T-helper 2 cell treated with Interferon-gamma antibody and Interleukin-4, amounts not matched to agents 100 ng/mL and 5 ng/mL, for 36 hours (primary cell): ENCODE results near the gene PLCH1. TPM values are rescaled to one million over a fixed set of nuclear protein-coding genes. Genes with fewer than 3 reads are reported as not detected.

Source experiments
- intact Hi-C: fragments of 100-400 bp; cut with micrococcal nuclease; formaldehyde crosslinking; loops from one replicate; pipeline ENCODE4 v1.15.1; 2023
- total RNA-seq: library from RNA; stranded (reverse); gene quantifications from 2 replicates; pipeline ENCODE4 v1.2.3, GENCODE V29; 2022

The PLCH1 gene
- total RNA-seq, 1 donor from 2014 or later: 0.80 TPM

GRCh38 chr3:155488671-155489070 lies 256.2 kb downstream of the PLCH1 start:
- intact Hi-C loops: no loop called here

GRCh38 chr3:155485897-155486296 lies 259.0 kb downstream of the PLCH1 start:
- intact Hi-C loops: no loop called here

- intact Hi-C loops: no loop called here
Observed at GRCh38 chr3:155481591-155481990, 263.3 kb downstream of the PLCH1 start.

GRCh38 chr3:155481089-155481488 lies 263.8 kb downstream of the PLCH1 start:
- intact Hi-C loops: no loop called here

- intact Hi-C loops: no loop called here
Observed at GRCh38 chr3:155465664-155466063, 279.2 kb downstream of the PLCH1 start.

GRCh38 chr3:155462672-155463071 lies 282.2 kb downstream of the PLCH1 start:
- intact Hi-C loops: no loop called here

- intact Hi-C loops: no loop called here
Observed at GRCh38 chr3:155457591-155457990, 287.3 kb downstream of the PLCH1 start.

GRCh38 chr3:155455765-155456164 lies 289.1 kb downstream of the PLCH1 start:
- intact Hi-C loops: no loop called here

- intact Hi-C loops: no loop called here
Observed at GRCh38 chr3:155453512-155453911, 291.4 kb downstream of the PLCH1 start.

- intact Hi-C loops: no loop called here
Observed at GRCh38 chr3:155449613-155450267, 295.1 kb downstream of the PLCH1 start.

GRCh38 chr3:155448531-155448930 lies 296.3 kb downstream of the PLCH1 start:
- intact Hi-C loops: no loop called here

- intact Hi-C loops: no loop called here
Observed at GRCh38 chr3:155446366-155446765, 298.5 kb downstream of the PLCH1 start.

- intact Hi-C loops: no loop called here
Observed at GRCh38 chr3:155444771-155445170, 300.1 kb downstream of the PLCH1 start.

- intact Hi-C loops: no loop called here
Observed at GRCh38 chr3:155443815-155444214, 301.1 kb downstream of the PLCH1 start.

- intact Hi-C loops: no loop called here
Observed at GRCh38 chr3:155442072-155442471, 302.8 kb downstream of the PLCH1 start.

GRCh38 chr3:155441506-155441905 lies 303.4 kb downstream of the PLCH1 start:
- intact Hi-C loops: no loop called here

- intact Hi-C loops: no loop called here
Observed at GRCh38 chr3:155441026-155441425, 303.8 kb downstream of the PLCH1 start.

- intact Hi-C loops: no loop called here
Observed at GRCh38 chr3:155435821-155436220, 309.1 kb downstream of the PLCH1 start.

- intact Hi-C loops: no loop called here
Observed at GRCh38 chr3:155431856-155432570, 312.9 kb downstream of the PLCH1 start.

- intact Hi-C loops: no loop called here
Observed at GRCh38 chr3:155428563-155428962, 316.3 kb downstream of the PLCH1 start.

GRCh38 chr3:155426524-155427230 lies 318.2 kb downstream of the PLCH1 start:
- intact Hi-C loops: no loop called here

- intact Hi-C loops: no loop called here
Observed at GRCh38 chr3:155425396-155425795, 319.5 kb downstream of the PLCH1 start.
